OCI-LY7 (cell line): ENCODE data around the gene EIF5AL1. TPM values are rescaled to one million over a fixed set of nuclear protein-coding genes. Genes with fewer than 3 reads are reported as not detected.

Source experiments
- BruUV-seq: library from RNA; stranded (reverse); fragments of 400-500 nt; replicated peaks from 2 replicates; lab custom pipeline; 2021; lab: Mats Ljungman, UMichigan
- CTCF ChIA-PET: fragments of 300-600 bp; sonication (Branson Sonifier 250); formaldehyde crosslinking; loops from one replicate; lab custom pipeline; 2022; ENCODE audit warnings: antibody characterized with exemption; ENCODE audit not compliant: unreplicated experiment; lab: Charles Lee
- POLR2A ChIA-PET: fragments of 300-600 bp; sonication (Branson Sonifier 250); formaldehyde crosslinking; loops from one replicate; lab custom pipeline; 2022; ENCODE audit warnings: antibody characterized with exemption; lab: Charles Lee
- DNase-seq: peaks from one replicate; pipeline ENCODE4 v3.0.0-alpha.2; 2015; ENCODE audit warnings: low spot score
- H2AFZ ChIP-seq: fragments of 200-600 bp; sonication (generic), shearing (Covaris generic); 2 replicates; pipeline ENCODE4 v1.6.1; 2014; ENCODE audit warnings: mild to moderate bottlenecking, antibody characterized with exemption, low read length, moderate library complexity
- H3K27ac ChIP-seq: fragments of 200-600 bp; sonication (generic); 2 replicates; pipeline ENCODE4 v1.5.1; 2014; ENCODE audit warnings: mixed run types, low read depth, mild to moderate bottlenecking, moderate library complexity, low read length, inconsistent platforms; ENCODE audit not compliant: poor library complexity, severe bottlenecking
- H3K36me3 ChIP-seq: fragments of 200-600 bp; sonication (generic); 2 replicates; pipeline ENCODE4 v1.6.1; 2014; ENCODE audit warnings: mild to moderate bottlenecking, antibody characterized with exemption, low read length, moderate library complexity, mixed read lengths; ENCODE audit not compliant: insufficient read depth
- H3K4me1 ChIP-seq: fragments of 200-600 bp; sonication (generic); 2 replicates; pipeline ENCODE4 v1.5.1; 2014; ENCODE audit warnings: mild to moderate bottlenecking, low read length; ENCODE audit not compliant: insufficient read depth, poor library complexity, severe bottlenecking
- H3K4me2 ChIP-seq: fragments of 200-600 bp; sonication (generic); 2 replicates; pipeline ENCODE4 v1.6.1; 2014; ENCODE audit warnings: mild to moderate bottlenecking, low read length
- H3K4me3 ChIP-seq: fragments of 200-600 bp; sonication (generic); 2 replicates; pipeline ENCODE4 v1.5.1; 2014; ENCODE audit warnings: mild to moderate bottlenecking, low read depth, low read length; ENCODE audit not compliant: poor library complexity, severe bottlenecking
- H3K79me2 ChIP-seq: fragments of 200-600 bp; sonication (generic); 2 replicates; pipeline ENCODE4 v1.6.1; 2016; ENCODE audit warnings: low read depth, mild to moderate bottlenecking, low read length, moderate library complexity, mixed read lengths; ENCODE audit not compliant: insufficient read depth
- H3K9me2 ChIP-seq: fragments of 200-600 bp; sonication (generic); 2 replicates; pipeline ENCODE4 v1.6.1; 2016; ENCODE audit warnings: mild to moderate bottlenecking, low read length, mixed read lengths; ENCODE audit not compliant: insufficient read depth
- H3K9me3 ChIP-seq: fragments of 200-600 bp; sonication (generic); 2 replicates; pipeline ENCODE4 v1.6.1; 2014; ENCODE audit warnings: mild to moderate bottlenecking, mixed run types, low read length, mixed read lengths
- H4K20me1 ChIP-seq: fragments of 200-600 bp; sonication (generic); 2 replicates; pipeline ENCODE4 v1.6.1; 2014; ENCODE audit warnings: mild to moderate bottlenecking, antibody characterized with exemption, low read length, moderate library complexity, mixed read lengths; ENCODE audit not compliant: insufficient read depth
- CTCF ChIP-seq: fragments of 200-600 bp; sonication (generic); conservative IDR thresholded peaks from 2 replicates; pipeline ENCODE4 v1.5.1; 2014; ENCODE audit warnings: mild to moderate bottlenecking, antibody characterized with exemption, low read length, moderate library complexity, mixed read lengths
- EZH2phosphoT487 ChIP-seq: fragments of 200-600 bp; sonication (generic); IDR thresholded peaks from 2 replicates; pipeline ENCODE4 v1.6.1; 2018; ENCODE audit warnings: low read depth, borderline replicate concordance, mild to moderate bottlenecking, mixed run types, antibody characterized with exemption, low read length, moderate library complexity, mixed read lengths
- intact Hi-C: fragments of 100-400 bp; cut with micrococcal nuclease; formaldehyde crosslinking; loops from one replicate; pipeline ENCODE4 v1.10.0; 2022; ENCODE audit not compliant: unreplicated experiment
- total RNA-seq, 2 experiments: library from RNA; depleted of rRNA in 1 of 2; stranded (reverse); fragments of >200 nt in 1 of 2; shearing (Covaris generic) in 1 of 2; gene quantifications; 2 replicates each; pipeline ENCODE4 v1.2.3, GENCODE V29; 2014 to 2022

Gene EIF5AL1
- total RNA-seq, 2 experiments from 2014 or later = 0.38 to 1.5 TPM

DNA sequence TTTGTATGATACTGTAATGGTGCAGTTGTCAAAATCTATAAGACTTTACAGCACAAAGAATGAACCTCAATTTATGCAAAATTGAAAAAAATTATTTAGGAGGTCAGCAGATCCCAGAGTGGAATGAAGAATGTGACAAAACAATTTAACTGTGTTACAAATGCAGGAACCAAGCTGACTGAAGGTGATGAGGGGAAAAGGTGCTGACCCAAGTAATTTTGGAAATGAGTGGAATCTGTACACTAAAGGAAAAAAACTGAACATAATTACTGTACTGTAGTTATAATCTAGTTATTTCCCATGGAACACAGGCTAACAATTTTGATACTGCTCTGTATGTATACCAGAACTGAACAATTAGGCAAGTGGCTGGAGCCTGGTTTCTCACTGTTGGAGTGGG is 35.7 kb upstream of the EIF5AL1 start:
- no peak overlapping the region for H2AFZ ChIP-seq
- BruUV-seq = no TSS peak
- no peaks in the 10 kb centered on the region for H3K4me1 ChIP-seq
- no peaks in the 10 kb centered on the region for H4K20me1 ChIP-seq
- H3K79me2 ChIP-seq = no peaks in the 10 kb centered on the region
- H3K9me2 ChIP-seq = no peaks in the 10 kb centered on the region
- no peak overlapping the region for H3K27ac ChIP-seq
- H3K9me3 ChIP-seq = no peaks in the 10 kb centered on the region
- no peak overlapping the region for H3K4me3 ChIP-seq
- DNase-seq = no peak
- CTCF ChIA-PET = no interaction called here
- no peak overlapping the region for H3K4me2 ChIP-seq
- H3K36me3 ChIP-seq = no peaks in the 10 kb centered on the region
- intact Hi-C loops = no loop called here
- POLR2A ChIA-PET = no interaction called here
- TF ChIP-seq CTCF (no peak), EZH2phosphoT487 (no peak)

GRCh38 chr10:79477456-79477855 is 34.9 kb upstream of the EIF5AL1 start:
- H3K36me3 ChIP-seq = no peaks in the 10 kb centered on the region
- no peaks in the 10 kb centered on the region for H3K9me2 ChIP-seq
- no peak overlapping the region for H3K4me2 ChIP-seq
- no TSS peak for BruUV-seq
- no peak overlapping the region for H3K4me3 ChIP-seq
- H3K4me1 ChIP-seq = no peaks in the 10 kb centered on the region
- intact Hi-C loops = no loop called here
- no peak for DNase-seq
- CTCF ChIA-PET = no interaction called here
- no peak overlapping the region for H3K27ac ChIP-seq
- POLR2A ChIA-PET = no interaction called here
- no peaks in the 10 kb centered on the region for H3K9me3 ChIP-seq
- no peaks in the 10 kb centered on the region for H4K20me1 ChIP-seq
- TF ChIP-seq EZH2phosphoT487 (no peak), CTCF (no peak)
- no peak overlapping the region for H2AFZ ChIP-seq
- no peaks in the 10 kb centered on the region for H3K79me2 ChIP-seq

GRCh38 chr10:79479283-79479909 is 32.9 kb upstream of the EIF5AL1 start:
- ChIA-PET POLR2A (interaction anchor here (0.9 kb wide), 1 partner anchor 23 kb away, joined by 3 read pairs; no protein-coding TSS in a partner anchor), CTCF (interaction anchor here (0.5 kb wide), 1 partner anchor 30 kb away, joined by 5 read pairs; no protein-coding TSS in a partner anchor)
- H3K9me3 ChIP-seq = no peaks in the 10 kb centered on the region
- no peaks in the 10 kb centered on the region for H3K9me2 ChIP-seq
- DNase-seq = no peak
- H3K4me3 ChIP-seq = no peak overlapping the region
- no peaks in the 10 kb centered on the region for H3K4me1 ChIP-seq
- no peaks in the 10 kb centered on the region for H4K20me1 ChIP-seq
- TF ChIP-seq CTCF (no peak), EZH2phosphoT487 (no peak)
- H3K4me2 ChIP-seq = no peak overlapping the region
- H3K79me2 ChIP-seq = no peaks in the 10 kb centered on the region
- H2AFZ ChIP-seq = no peak overlapping the region
- intact Hi-C loops = no loop called here
- no peak overlapping the region for H3K27ac ChIP-seq
- no peaks in the 10 kb centered on the region for H3K36me3 ChIP-seq
- BruUV-seq = no TSS peak
